ENCODE data around the gene RABGAP1L.

GRCh38 chr1:175034775-175035174 lies 875.5 kb downstream of the RABGAP1L start:
- TF ChIP-seq, protein P1, sequence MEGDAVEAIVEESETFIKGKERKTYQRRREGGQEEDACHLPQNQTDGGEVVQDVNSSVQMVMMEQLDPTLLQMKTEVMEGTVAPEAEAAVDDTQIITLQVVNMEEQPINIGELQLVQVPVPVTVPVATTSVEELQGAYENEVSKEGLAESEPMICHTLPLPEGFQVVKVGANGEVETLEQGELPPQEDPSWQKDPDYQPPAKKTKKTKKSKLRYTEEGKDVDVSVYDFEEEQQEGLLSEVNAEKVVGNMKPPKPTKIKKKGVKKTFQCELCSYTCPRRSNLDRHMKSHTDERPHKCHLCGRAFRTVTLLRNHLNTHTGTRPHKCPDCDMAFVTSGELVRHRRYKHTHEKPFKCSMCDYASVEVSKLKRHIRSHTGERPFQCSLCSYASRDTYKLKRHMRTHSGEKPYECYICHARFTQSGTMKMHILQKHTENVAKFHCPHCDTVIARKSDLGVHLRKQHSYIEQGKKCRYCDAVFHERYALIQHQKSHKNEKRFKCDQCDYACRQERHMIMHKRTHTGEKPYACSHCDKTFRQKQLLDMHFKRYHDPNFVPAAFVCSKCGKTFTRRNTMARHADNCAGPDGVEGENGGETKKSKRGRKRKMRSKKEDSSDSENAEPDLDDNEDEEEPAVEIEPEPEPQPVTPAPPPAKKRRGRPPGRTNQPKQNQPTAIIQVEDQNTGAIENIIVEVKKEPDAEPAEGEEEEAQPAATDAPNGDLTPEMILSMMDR (IDR thresholded peaks at IDR 0.05), result no peak
- no peak for TF ChIP-seq POLR2A (IDR thresholded peaks at IDR 0.05)

All from thyroid gland (tissue), 4 donors.